ENCODE data around the gene MAGEB10.
"Not testable (repeated sequence)": the region's sequence is repeated elsewhere in the genome, so short reads cannot be mapped to it uniquely, and the experiment has no call there.

The MAGEB10 gene

GRCh38 chrX:27807690-27808089 is at the start of gene MAGEB10:
Gene MAGEB10, plus strand, starts transcription at chrX:27807990. Its CDS starts 13,317 bp downstream, at chrX:27821307.
- no peak for DNase-seq (ENCODE audit: insufficient read length, low spot score)
- no peak for FAIRE-seq

DNA sequence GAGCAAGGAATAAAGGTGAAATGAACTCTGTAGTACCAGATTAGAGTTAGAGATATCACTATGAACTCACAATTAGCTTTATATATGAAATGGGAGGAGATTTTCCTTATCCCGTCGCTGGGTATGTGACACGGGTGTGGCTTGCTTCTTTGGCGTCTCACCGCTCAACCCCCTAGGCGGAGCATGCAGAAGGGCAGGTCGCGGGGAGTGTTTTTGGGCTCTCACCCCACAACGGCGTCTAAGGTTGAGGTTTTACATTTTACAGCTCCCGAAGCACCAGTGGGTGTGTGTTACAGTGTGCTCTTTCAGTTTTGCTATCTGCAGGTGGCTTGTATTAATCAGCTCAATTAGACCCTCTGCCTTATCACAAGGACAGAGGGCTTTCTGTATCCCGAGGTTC is 42.1 kb upstream of the MAGEB10 start:
- DNase-seq (ENCODE audit: insufficient read length, low spot score) (no peak), FAIRE-seq (no peak)

- FAIRE-seq: no peak
- no peak for DNase-seq (ENCODE audit: insufficient read length, low spot score)
Measured at GRCh38 chrX:27767387-27767786, 40.4 kb upstream of the MAGEB10 start.

DNA sequence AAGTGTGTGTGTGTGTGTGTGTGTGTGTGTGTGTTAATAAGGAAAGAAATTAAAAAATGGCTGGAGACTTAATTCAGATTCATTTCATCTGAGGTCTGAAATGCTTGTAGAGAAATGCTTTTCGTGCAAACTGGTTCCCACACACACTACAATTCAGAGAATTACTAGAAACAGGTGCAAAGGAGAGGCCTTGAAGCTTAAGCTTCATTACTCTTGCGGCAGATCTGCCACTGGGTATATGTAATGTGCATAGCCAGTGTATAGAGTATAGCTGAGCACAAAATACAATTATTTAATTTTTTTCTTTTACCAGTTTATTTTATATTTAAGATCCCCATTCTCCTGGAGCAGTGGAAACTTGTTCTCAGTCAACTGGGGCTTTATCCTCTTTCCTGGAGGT is 31.8 kb upstream of the MAGEB10 start:
- DNase-seq (ENCODE audit: insufficient read length, low spot score) (no peak), FAIRE-seq (no peak)

DNA sequence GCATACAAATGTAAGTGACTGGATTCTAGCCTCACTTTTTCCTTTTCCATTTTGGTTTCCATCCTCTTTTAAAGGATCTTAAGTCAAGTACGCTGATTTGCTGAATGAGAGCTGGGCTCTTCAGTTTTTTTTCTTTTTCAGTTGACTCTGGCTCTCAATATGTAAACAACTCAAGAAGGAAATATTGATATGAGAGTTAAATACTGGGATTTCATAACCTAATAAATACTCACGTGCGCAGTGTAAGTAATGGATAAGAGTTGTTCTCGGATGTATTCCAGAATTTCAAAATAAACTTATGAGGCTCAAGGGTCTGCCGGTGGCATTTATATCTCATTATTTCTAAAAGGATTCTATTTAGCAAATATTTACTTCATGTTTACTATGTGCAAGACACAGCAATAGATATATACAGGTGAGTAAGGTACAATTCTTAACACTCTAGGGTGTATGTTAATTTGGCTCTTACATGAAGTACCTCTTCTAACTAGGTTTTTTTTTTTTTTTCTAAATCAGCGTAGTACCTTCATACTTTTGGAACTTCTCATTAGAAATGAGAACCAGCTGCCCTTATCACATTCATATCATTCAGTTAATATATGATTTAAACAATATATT is 11.0 kb upstream of the MAGEB10 start:
- no peak for DNase-seq (ENCODE audit: insufficient read length, low spot score)
- FAIRE-seq: no peak

DNA sequence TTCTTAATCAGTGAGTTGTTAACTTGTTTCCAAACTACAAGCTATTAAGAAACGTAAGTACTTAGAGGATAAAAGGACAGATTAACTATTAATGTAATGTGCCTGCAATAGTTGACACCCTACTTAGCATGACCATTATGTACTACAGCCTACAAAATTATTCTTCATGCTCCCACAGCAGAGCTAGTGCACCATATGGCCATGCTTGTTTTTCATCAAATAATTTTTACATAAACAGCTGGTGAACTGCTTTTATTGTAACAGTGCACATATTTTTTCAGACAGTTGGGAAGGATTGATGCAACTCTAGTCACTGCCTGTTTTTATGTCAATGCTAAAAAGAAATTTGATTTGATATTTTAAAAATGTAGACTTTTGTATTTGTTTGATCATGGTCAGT is 10.2 kb upstream of the MAGEB10 start:
- FAIRE-seq: no peak
- DNase-seq (ENCODE audit: insufficient read length, low spot score): no peak

DNA sequence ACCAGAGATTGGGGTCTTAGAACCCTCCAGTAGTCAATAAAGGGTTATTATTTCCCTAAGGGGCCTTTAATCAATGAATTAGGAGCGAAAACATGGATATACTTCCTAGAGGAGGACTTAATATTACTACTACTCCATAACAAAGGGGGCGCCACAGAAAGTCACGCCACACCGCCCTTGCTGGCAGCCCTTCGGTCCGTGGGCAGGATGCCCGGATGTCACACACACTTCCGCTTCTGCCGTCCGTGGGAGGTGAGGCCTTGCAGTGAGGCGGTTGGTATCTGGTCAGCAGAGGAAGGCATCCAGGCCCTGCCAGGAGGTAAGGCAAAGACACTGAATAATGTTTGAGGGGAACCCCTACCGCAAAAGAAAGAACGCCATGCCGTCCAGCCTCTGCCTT is 436 bp downstream of the MAGEB10 start:
- FAIRE-seq (no peak), DNase-seq (ENCODE audit: insufficient read length, low spot score) (no peak)

DNA sequence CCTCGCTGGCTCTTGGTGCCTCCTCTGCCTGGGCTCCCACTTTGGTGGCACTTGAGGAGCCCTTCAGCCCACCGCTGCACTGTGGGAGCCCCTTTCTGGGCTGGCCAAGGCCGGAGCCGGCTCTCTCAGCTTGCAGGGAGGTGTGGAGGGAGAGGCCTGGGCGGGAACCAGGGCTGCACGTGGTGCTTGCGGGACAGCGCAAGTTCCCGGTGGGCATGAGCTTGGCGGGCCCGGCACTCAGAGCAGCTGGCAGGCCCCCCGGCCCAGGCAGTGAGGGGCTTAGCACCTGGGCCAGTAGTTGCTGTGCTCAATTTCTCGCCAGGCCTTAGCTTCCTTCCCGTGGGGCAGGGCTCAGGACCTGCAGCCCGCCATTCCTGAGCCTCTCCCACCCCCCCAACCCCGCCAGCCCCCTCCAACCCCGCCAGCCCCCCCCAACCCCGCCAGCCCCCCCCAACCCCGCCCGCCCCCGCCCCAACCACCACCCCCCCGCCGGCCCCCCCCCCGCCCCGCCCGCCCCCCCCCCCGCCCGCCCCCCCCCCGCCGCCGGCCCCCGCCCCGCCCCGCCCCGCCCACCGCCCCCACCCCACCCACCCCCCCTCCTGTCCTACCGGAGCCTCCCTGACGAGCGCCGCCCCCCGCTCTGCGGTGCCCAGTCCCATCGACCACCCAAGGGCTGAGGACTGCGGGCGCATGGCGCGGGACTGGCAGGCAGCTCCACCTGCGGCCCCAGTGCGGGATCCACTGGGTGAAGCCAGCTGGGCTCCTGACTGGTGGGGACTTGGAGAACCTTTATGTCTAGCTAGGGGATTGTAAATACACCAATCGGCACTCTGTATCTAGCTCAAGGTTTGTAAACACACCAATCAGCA is 1.4 kb downstream of the MAGEB10 start:
- not testable (repeated sequence) for DNase-seq (ENCODE audit: insufficient read length, low spot score); FAIRE-seq

GRCh38 chrX:27815209-27815608 is 7.4 kb downstream of the MAGEB10 start:
- DNase-seq (ENCODE audit: insufficient read length, low spot score): no peak
- FAIRE-seq: no peak

- FAIRE-seq (no peak), DNase-seq (ENCODE audit: insufficient read length, low spot score) (no peak)
Measured at GRCh38 chrX:27823812-27824211, 16.0 kb downstream of the MAGEB10 start.

GRCh38 chrX:27838185-27838584 is 30.4 kb downstream of the MAGEB10 start:
- no peak for DNase-seq (ENCODE audit: insufficient read length, low spot score)
- no peak for FAIRE-seq

DNA sequence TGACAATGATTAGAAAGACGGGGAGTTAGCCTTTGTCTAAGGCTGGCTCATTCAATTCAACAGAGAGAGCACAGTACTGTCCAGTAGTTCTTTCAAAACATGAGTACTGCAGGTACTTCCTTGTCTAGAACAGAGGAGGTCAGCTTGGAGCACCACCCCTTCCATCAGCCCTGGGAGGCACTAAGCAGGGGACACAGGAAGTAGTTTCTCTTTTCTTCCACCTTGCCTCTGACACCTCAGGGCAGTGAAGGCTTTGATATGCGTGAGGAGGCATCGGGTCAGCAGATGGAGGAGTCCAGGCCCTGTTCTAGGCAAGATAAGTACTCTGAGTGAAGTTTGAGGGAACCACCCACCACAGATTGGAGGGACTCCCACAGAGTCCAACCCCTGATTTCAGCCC is 33.1 kb downstream of the MAGEB10 start:
- FAIRE-seq (no peak), DNase-seq (ENCODE audit: insufficient read length, low spot score) (no peak)

GRCh38 chrX:27842859-27843258 is 35.1 kb downstream of the MAGEB10 start:
- no peak for DNase-seq (ENCODE audit: insufficient read length, low spot score)

GRCh38 chrX:27860337-27860736 is 52.5 kb downstream of the MAGEB10 start:
- FAIRE-seq (no peak), DNase-seq (ENCODE audit: insufficient read length, low spot score) (no peak)

More at GRCh38 chrX:27842859-27843258, 35.1 kb downstream of the MAGEB10 start:
- FAIRE-seq: no peak

- no peak for FAIRE-seq
- DNase-seq (ENCODE audit: insufficient read length, low spot score): no peak
Measured at GRCh38 chrX:27863809-27864208, 56.0 kb downstream of the MAGEB10 start.

All from GM19239 (cell line).